Esophagus muscularis mucosa (tissue), 3 donors: ENCODE results near the gene ASB1.

Experiments used
- CTCF ChIP-seq, 3 experiments: fragments of 200-600 bp in 2 of 3; fragments of 450-650 bp in 1 of 3; sonication (generic) in 2 of 3; IDR thresholded peaks; one replicate each; pipeline ENCODE4 v1.5.1; 2017 to 2019; ENCODE audit warnings: antibody characterized with exemption in 3 of 3, mild to moderate bottlenecking in 2 of 3, moderate library complexity in 1 of 3
- POLR2AphosphoS5 ChIP-seq, 2 donors: sonication (generic); formaldehyde crosslinking; IDR thresholded peaks; one replicate each; pipeline ENCODE4 v1.6.1; 2017; ENCODE audit warnings: antibody characterized with exemption in 2 of 2

GRCh38 chr2:238433941-238434845, 7.5 kb downstream of the ASB1 start:
- no peak for TF ChIP-seq POLR2AphosphoS5 (IDR thresholded peaks at IDR 0.05)
- no peak for TF ChIP-seq CTCF (IDR thresholded peaks at IDR 0.05)
